ENCODE data around the gene SV2B. TPM values are rescaled to one million over a fixed set of nuclear protein-coding genes. Genes with fewer than 3 reads are reported as not detected.

Gene SV2B
- polyA plus RNA-seq, 2 of the 4 experiments (the other 2 are of a cell fraction): 0.05 TPM; not detected in 1

GRCh38 chr15:91228890-91229289 lies 128.8 kb downstream of the SV2B start:
- DNase-seq (ENCODE audit: low read depth in 1 of 2, low spot score in 1 of 2) (no peak), ATAC-seq (no peak), FAIRE-seq (no peak)
- no peaks in the 10 kb centered on the region for H3K4me1 ChIP-seq
- no peak overlapping the region for H3K4me3 ChIP-seq
- TF ChIP-seq JUN (IDR thresholded peaks at IDR 0.05) (no peak), HMGXB4 (CRISPR knock-in tag; IDR thresholded peaks at IDR 0.05; ENCODE audit: borderline replicate concordance) (no peak), MYC (IDR thresholded peaks at IDR 0.05; ENCODE audit: borderline replicate concordance, low read length) (no peak), BCL3 (IDR thresholded peaks at IDR 0.05) (no peak), ELK1 (IDR thresholded peaks at IDR 0.05; ENCODE audit: low read depth, low read length) (no peak), MAX (IDR thresholded peaks at IDR 0.05) (no peak), POLR2AphosphoS2 (conservative IDR thresholded peaks at IDR 0.05; ENCODE audit: low read length) (no peak), CEBPB (IDR thresholded peaks at IDR 0.05) (no peak), JUNB (IDR thresholded peaks at IDR 0.05) (no peak), NPAS2 (CRISPR knock-in tag; IDR thresholded peaks at IDR 0.05; ENCODE audit: borderline replicate concordance) (no peak), EHF (CRISPR knock-in tag; IDR thresholded peaks at IDR 0.05) (no peak), ZSCAN20 (CRISPR knock-in tag; IDR thresholded peaks at IDR 0.05) (no peak), RARB (CRISPR knock-in tag; IDR thresholded peaks at IDR 0.05) (no peak), CBX8 (IDR thresholded peaks at IDR 0.05) (no peak), GATA3 (IDR thresholded peaks at IDR 0.05; ENCODE audit: borderline replicate concordance) (no peak), HOXB5 (CRISPR knock-in tag; IDR thresholded peaks at IDR 0.05) (no peak), ATOH8 (CRISPR knock-in tag; IDR thresholded peaks at IDR 0.05; ENCODE audit: low read depth) (no peak), KDM5A (IDR thresholded peaks at IDR 0.05) (no peak), ESRRA (IDR thresholded peaks at IDR 0.05; ENCODE audit: borderline replicate concordance, low read length) (no peak), EHMT2 (IDR thresholded peaks at IDR 0.05; ENCODE audit: low read depth) (no peak)
- no peaks in the 10 kb centered on the region for H3K9me3 ChIP-seq
- CTCF ChIA-PET: interaction anchor here (0.9 kb wide), 1 partner anchor 174 kb away, joined by 4 read pairs; no protein-coding TSS in a partner anchor
- 24% methylated on average over 9 of the region's 9 CpGs for WGBS (ENCODE audit: missing lambda C conversion rate)
- H3K4me2 ChIP-seq: no peak overlapping the region
- POLR2A ChIA-PET: no interaction called here
- no peak overlapping the region for H3K27ac ChIP-seq

- CTCF ChIA-PET: interaction anchor here (0.7 to 2.1 kb wide), 3 partner anchors 38 to 621 kb away, joined by 3 to 11 read pairs (median 3); no protein-coding TSS in a partner anchor
Measured at GRCh38 chr15:91231703-91232102, 131.6 kb downstream of the SV2B start.

More at GRCh38 chr15:91231703-91232102, 131.6 kb downstream of the SV2B start:
- WGBS (ENCODE audit: missing lambda C conversion rate): 18% methylated on average over 6 of the region's 6 CpGs
- POLR2A ChIA-PET: no interaction called here
- TF ChIP-seq CBX2 (IDR thresholded peaks at IDR 0.05; ENCODE audit: borderline replicate concordance, low read depth) (no peak), EHMT2 (IDR thresholded peaks at IDR 0.05; ENCODE audit: low read depth) (no peak), SMC3 (IDR thresholded peaks at IDR 0.05) (no peak), ZNF302 (CRISPR knock-in tag; IDR thresholded peaks at IDR 0.05) (no peak), JUNB (IDR thresholded peaks at IDR 0.05) (no peak), NR3C1 (IDR thresholded peaks at IDR 0.05) (no peak), PBX3 (IDR thresholded peaks at IDR 0.05) (no peak), TFCP2L1 (CRISPR knock-in tag; IDR thresholded peaks at IDR 0.05) (no peak), TP53 (CRISPR knock-in tag; IDR thresholded peaks at IDR 0.05) (no peak), HOXA7 (CRISPR knock-in tag; IDR thresholded peaks at IDR 0.05) (no peak), GATA3 (IDR thresholded peaks at IDR 0.05; ENCODE audit: borderline replicate concordance) (no peak), FOSL2 (IDR thresholded peaks at IDR 0.05) (no peak), FOSL2 (CRISPR knock-in tag; IDR thresholded peaks at IDR 0.05) (no peak), HOXB13 (CRISPR knock-in tag; IDR thresholded peaks at IDR 0.05; ENCODE audit: low read depth) (no peak), ZFP36 (IDR thresholded peaks at IDR 0.05; ENCODE audit: borderline replicate concordance, partially characterized antibody) (no peak), SREBF2 (IDR thresholded peaks at IDR 0.05) (no peak)
- Histone ChIP-seq H3K4me1 (no peaks in the 10 kb centered on the region), H3K4me2 (no peak overlapping the region), H3K27ac (no peak overlapping the region), H3K9me3 (no peaks in the 10 kb centered on the region), H3K4me3 (no peak overlapping the region)
- ATAC-seq (no peak), DNase-seq (ENCODE audit: low read depth in 1 of 2, low spot score in 1 of 2) (no peak), FAIRE-seq (no peak)
